ENCODE measurements around the gene ODF2L. TPM values are rescaled to one million over a fixed set of nuclear protein-coding genes. Genes with fewer than 3 reads are reported as not detected.

Gene ODF2L
- total and polyA plus RNA-seq, 12 donors = 6.2 to 55.2 (median 8.4) TPM

DNA sequence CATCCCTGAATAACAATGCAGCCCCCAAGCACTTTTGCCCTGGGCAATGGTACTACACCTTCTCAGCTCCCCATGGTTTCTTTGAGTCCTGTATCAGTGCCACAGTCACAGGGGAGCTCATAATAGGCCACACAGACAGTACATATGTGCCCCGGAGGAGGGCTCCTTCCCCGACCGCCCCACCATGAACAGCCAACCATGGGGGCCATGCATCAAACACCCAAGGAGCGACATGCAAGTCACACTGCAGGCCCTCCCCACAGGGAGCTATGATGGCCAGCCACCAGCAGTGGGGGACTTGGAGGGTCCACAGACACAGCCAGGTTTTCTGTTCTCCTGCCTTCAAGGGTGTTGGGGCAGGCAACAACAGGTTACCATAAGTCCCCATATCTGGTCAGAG lies 14.8 kb upstream of the ODF2L start:
- no peaks in the 10 kb centered on the region for H3K27me3 ChIP-seq
- no peaks in the 10 kb centered on the region for H3K9me3 ChIP-seq
- H3K27ac ChIP-seq = no peak overlapping the region
- DNase-seq (no peak), ATAC-seq (no peak)
- TF ChIP-seq, protein P1, sequence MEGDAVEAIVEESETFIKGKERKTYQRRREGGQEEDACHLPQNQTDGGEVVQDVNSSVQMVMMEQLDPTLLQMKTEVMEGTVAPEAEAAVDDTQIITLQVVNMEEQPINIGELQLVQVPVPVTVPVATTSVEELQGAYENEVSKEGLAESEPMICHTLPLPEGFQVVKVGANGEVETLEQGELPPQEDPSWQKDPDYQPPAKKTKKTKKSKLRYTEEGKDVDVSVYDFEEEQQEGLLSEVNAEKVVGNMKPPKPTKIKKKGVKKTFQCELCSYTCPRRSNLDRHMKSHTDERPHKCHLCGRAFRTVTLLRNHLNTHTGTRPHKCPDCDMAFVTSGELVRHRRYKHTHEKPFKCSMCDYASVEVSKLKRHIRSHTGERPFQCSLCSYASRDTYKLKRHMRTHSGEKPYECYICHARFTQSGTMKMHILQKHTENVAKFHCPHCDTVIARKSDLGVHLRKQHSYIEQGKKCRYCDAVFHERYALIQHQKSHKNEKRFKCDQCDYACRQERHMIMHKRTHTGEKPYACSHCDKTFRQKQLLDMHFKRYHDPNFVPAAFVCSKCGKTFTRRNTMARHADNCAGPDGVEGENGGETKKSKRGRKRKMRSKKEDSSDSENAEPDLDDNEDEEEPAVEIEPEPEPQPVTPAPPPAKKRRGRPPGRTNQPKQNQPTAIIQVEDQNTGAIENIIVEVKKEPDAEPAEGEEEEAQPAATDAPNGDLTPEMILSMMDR (IDR thresholded peaks at IDR 0.05) = no peak
- 95 to 96% methylated on average over 4 of the region's 4 CpGs for WGBS, 2 donors
- intact Hi-C loops (cut with DNase I) = no loop called here
- H3K4me1 ChIP-seq = no peaks in the 10 kb centered on the region
- H3K36me3 ChIP-seq = no peaks in the 10 kb centered on the region
- no peak overlapping the region for H3K4me3 ChIP-seq

DNA sequence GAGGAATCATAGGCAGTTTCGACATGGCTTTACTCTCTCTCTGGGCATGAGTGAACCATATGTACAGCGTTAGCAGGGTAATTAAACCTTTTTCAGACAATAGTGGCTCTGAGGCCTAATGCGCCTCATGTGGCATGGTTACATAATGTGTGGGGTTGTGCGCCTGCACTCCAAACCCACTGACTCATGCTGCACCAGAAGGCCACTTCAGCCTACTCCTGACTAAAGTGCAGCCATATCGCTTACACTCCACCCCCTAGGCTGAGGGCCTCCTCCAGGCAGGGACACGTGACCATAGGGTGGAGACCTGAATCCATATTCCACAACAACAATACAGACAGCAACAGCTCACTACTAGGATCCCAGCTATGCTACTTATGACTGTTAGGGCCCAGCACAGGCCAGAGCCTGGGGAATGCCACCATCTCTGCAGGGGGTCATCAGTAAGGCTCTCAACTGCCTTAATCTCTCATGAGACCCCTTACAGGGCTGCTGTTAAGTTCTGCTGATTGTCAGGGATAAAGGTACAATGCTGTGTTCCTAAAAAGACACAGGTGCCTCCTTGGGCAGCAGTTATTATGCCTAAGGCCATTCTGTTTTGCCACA lies 13.4 kb upstream of the ODF2L start:
- intact Hi-C loops (cut with DNase I) = no loop called here
- Histone ChIP-seq H3K4me3 (no peak overlapping the region), H3K4me1 (no peaks in the 10 kb centered on the region), H3K36me3 (no peaks in the 10 kb centered on the region), H3K27me3 (no peaks in the 10 kb centered on the region), H3K9me3 (no peaks in the 10 kb centered on the region), H3K27ac (no peak overlapping the region)
- DNase-seq (no peak), ATAC-seq (no peak)
- 86 to 93% methylated on average over 6 of the region's 6 CpGs for WGBS, 2 donors
- TF ChIP-seq, protein P1 (IDR thresholded peaks at IDR 0.05) = no peak

DNA sequence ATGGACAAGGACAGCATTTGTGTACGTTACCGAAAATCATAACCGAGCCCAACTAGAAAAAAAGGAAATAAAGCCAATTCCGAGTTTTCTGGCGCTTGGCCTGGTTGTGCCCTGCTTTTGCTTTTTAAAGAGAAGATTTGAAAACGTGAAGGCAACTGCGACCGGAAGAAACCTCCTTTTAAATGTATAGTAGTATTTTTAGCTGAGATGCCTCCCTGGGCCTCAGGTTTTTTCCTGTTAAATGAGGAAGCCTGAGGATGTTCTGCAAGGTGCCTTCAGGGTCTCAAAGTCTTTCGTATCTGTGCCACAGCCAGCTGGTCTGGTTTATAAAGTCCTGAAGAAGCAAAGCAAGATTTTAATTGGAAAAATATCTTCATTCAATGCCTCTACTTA lies 371 bp upstream of the ODF2L start:
- H3K27ac ChIP-seq = peak overlapping the region in 9 of 10 donors; percentile 54 to 90 (median 82)
- intact Hi-C loops (cut with DNase I) = loop anchor here in 1 of 10 donors (10.0 kb wide), 1 partner anchor 518 kb away; the partner anchor contains the start of genes HS2ST1 and SELENOF
- H3K4me3 ChIP-seq = peak overlapping the region; percentile 50 to 100 (median 90)
- ATAC-seq = no peak
- peaks cover 0 to 5% (median 0%) of the 10 kb centered on the region in 11 donors for H3K9me3 ChIP-seq
- H3K4me1 ChIP-seq = peaks cover 0 to 33% (median 16%) of the 10 kb centered on the region in 9 donors
- DNase-seq = no peak
- TF ChIP-seq, protein P1 (IDR thresholded peaks at IDR 0.05) = no peak
- H3K27me3 ChIP-seq = no peaks in the 10 kb centered on the region
- 3% methylated on average over 9 of the region's 9 CpGs for WGBS, 2 donors
- no peaks in the 10 kb centered on the region for H3K36me3 ChIP-seq

DNA sequence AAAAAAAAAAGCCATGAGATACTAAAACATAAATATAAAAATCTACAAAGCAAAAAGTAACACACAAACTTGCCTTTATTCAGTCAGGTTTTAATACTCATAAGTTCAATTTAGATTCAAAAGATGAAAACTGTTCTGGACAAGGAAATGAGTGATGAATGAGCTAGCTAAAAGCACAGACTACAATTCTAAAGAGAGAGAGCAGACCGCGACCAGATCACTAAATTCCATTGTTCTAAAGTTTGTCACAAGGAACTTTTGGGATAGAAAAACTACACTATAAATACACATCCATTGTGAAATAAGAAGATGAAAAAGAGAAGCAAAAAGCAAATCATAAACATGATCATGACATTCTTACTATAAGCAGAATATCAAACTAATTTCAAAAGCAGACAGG lies 1.7 kb downstream of the ODF2L start:
- peaks cover 0 to 12% (median 0%) of the 10 kb centered on the region in 11 donors for H3K9me3 ChIP-seq
- peaks cover 0 to 39% (median 16%) of the 10 kb centered on the region in 9 donors for H3K4me1 ChIP-seq
- ATAC-seq (no peak), DNase-seq (no peak)
- H3K27me3 ChIP-seq = no peaks in the 10 kb centered on the region
- H3K27ac ChIP-seq = peak overlapping the region in 4 of 10 donors; percentile 24 to 73 (median 40)
- H3K36me3 ChIP-seq = no peaks in the 10 kb centered on the region
- H3K4me3 ChIP-seq = peak overlapping the region in 5 of 10 donors; percentile 82 to 100 (median 90)
- TF ChIP-seq, protein P1 (IDR thresholded peaks at IDR 0.05) = no peak
- intact Hi-C loops (cut with DNase I) = loop anchor here in 1 of 10 donors (10.0 kb wide), 1 partner anchor 520 kb away; the partner anchor contains the start of genes HS2ST1 and SELENOF
- 61 to 64% methylated on average over 2 of the region's 2 CpGs for WGBS, 2 donors

All from heart right ventricle (tissue), 16 donors.